Endothelial cell of umbilical vein (primary cell): ENCODE results near the gene C14orf93. TPM values are rescaled to one million over a fixed set of nuclear protein-coding genes. Genes with fewer than 3 reads are reported as not detected.

ENCODE experiments used
- BruUV-seq: library from RNA; stranded (reverse); fragments of 400-500 nt; replicated peaks from 2 replicates; lab custom pipeline; 2021; lab: Mats Ljungman, UMichigan
- CTCF ChIA-PET: fragments of 300-600, 350-600 bp; sonication (Branson Sonifier 250); formaldehyde crosslinking; loops from one replicate; lab custom pipeline; 2021; ENCODE audit warnings: antibody characterized with exemption, inconsistent platforms; lab: Charles Lee
- POLR2A ChIA-PET: fragments of 300-600, 350-600 bp; sonication (Branson Sonifier 250); formaldehyde crosslinking; loops from one replicate; lab custom pipeline; 2021; ENCODE audit warnings: antibody characterized with exemption, inconsistent platforms; lab: Charles Lee
- DNase-seq: peaks from one replicate; pipeline ENCODE4 v3.0.0-alpha.2; 2011; ENCODE audit warnings: low read depth, low spot score
- FAIRE-seq: peaks from 2 replicates; lab custom pipeline; 2011; peaks lifted over from hg19 to GRCh38; lab: Jason Lieb, UNC
- H2AFZ ChIP-seq: 2 replicates; pipeline ENCODE4 v1.6.0; 2012; ENCODE audit warnings: low read depth, low read length, control low read depth, inconsistent platforms
- H3K27ac ChIP-seq: 2 replicates; pipeline ENCODE4 v1.5.1; 2011; ENCODE audit warnings: low read depth, mild to moderate bottlenecking, control low read depth, low read length, moderate library complexity; ENCODE audit not compliant: insufficient read depth
- H3K27me3 ChIP-seq, 2 experiments: 2 replicates each; pipeline versions ENCODE4 v1.6.0 to v1.6.1; 2011; ENCODE audit warnings: low read length in 2 of 2, mixed read lengths in 1 of 2; ENCODE audit not compliant: control insufficient read depth in 2 of 2, insufficient read depth in 2 of 2
- H3K36me3 ChIP-seq, 2 experiments: 2 replicates in 1 of 2; 3 replicates in 1 of 2; pipeline ENCODE4 v1.5.1; 2011; ENCODE audit warnings: low read length in 2 of 2, mild to moderate bottlenecking in 1 of 2, moderate library complexity in 1 of 2; ENCODE audit not compliant: control insufficient read depth in 2 of 2, insufficient read depth in 2 of 2; ENCODE audit errors: extremely low read depth in 1 of 2
- H3K4me1 ChIP-seq: 3 replicates; pipeline ENCODE4 v1.5.1; 2011; ENCODE audit warnings: mild to moderate bottlenecking, low read length; ENCODE audit not compliant: control insufficient read depth, insufficient read depth; ENCODE audit errors: extremely low read depth
- H3K4me2 ChIP-seq: 2 replicates; pipeline ENCODE4 v1.6.1; 2011; ENCODE audit warnings: low read length, control low read depth, mixed read lengths; ENCODE audit not compliant: insufficient read depth
- H3K4me3 ChIP-seq, 3 experiments: fragments of 200-600 bp in 1 of 3; sonication (generic), shearing (Covaris generic) in 1 of 3; replicated peaks in 1 of 3; 2 replicates each; pipeline ENCODE4 v1.5.1; 2011 to 2016; ENCODE audit warnings: control low read depth in 3 of 3, low read length in 3 of 3, mild to moderate bottlenecking in 2 of 3, inconsistent platforms in 1 of 3, low read depth in 1 of 3, moderate library complexity in 1 of 3; ENCODE audit not compliant: insufficient read depth in 1 of 3
- H3K79me2 ChIP-seq: 2 replicates; pipeline ENCODE4 v1.6.0; 2012; ENCODE audit warnings: low read length, inconsistent platforms; ENCODE audit not compliant: control insufficient read depth, insufficient read depth
- H3K9ac ChIP-seq: replicated peaks from 2 replicates; pipeline ENCODE3; 2011; ENCODE audit warnings: low read length, control low read depth; ENCODE audit not compliant: insufficient read depth; ENCODE audit errors: extremely low read depth
- H3K9me1 ChIP-seq: replicated peaks from 3 replicates; pipeline ENCODE4 v1.6.0; 2011; ENCODE audit warnings: mild to moderate bottlenecking, low read length; ENCODE audit not compliant: control insufficient read depth, insufficient read depth; ENCODE audit errors: extremely low read depth
- H3K9me3 ChIP-seq: replicated peaks from 2 replicates; pipeline ENCODE4 v1.5.1; 2012; ENCODE audit warnings: low read length, inconsistent platforms; ENCODE audit not compliant: control insufficient read depth, insufficient read depth
- H4K20me1 ChIP-seq: replicated peaks from 2 replicates; pipeline ENCODE3; 2011; ENCODE audit warnings: mild to moderate bottlenecking, low read length; ENCODE audit not compliant: control insufficient read depth, insufficient read depth; ENCODE audit errors: extremely low read depth
- EZH2 ChIP-seq: IDR thresholded peaks from 2 replicates; pipeline ENCODE4 v1.6.1; 2012; ENCODE audit warnings: borderline replicate concordance, low read depth, mild to moderate bottlenecking, moderate library complexity, low read length, inconsistent platforms; ENCODE audit not compliant: severe bottlenecking
- FOS ChIP-seq: IDR thresholded peaks from 2 replicates; pipeline ENCODE4 v1.6.1; 2011; ENCODE audit warnings: mild to moderate bottlenecking, low read length, moderate library complexity, borderline replicate concordance; ENCODE audit not compliant: insufficient read depth
- GATA2 ChIP-seq: IDR thresholded peaks from 2 replicates; pipeline ENCODE4 v1.7.0; 2011; ENCODE audit warnings: low read depth, mild to moderate bottlenecking, moderate library complexity, mixed read lengths, low read length; ENCODE audit not compliant: insufficient read length, insufficient read depth
- JUN ChIP-seq: IDR thresholded peaks from 2 replicates; pipeline ENCODE4 v1.6.1; 2011; ENCODE audit warnings: borderline replicate concordance, low read depth; ENCODE audit not compliant: insufficient read length, insufficient read depth
- MYC ChIP-seq: IDR thresholded peaks from one replicate; pipeline ENCODE4 v1.6.1; 2011; ENCODE audit warnings: mild to moderate bottlenecking, low read depth, low read length
- POLR2A ChIP-seq: IDR thresholded peaks from 2 replicates; pipeline ENCODE4 v1.6.1; 2012; ENCODE audit warnings: low read depth, mild to moderate bottlenecking, control low read depth, low read length
- POLR2AphosphoS5 ChIP-seq: IDR thresholded peaks from 2 replicates; pipeline ENCODE4 v1.6.1; 2012; ENCODE audit warnings: low read depth, mild to moderate bottlenecking, control low read depth, low read length, moderate library complexity; ENCODE audit not compliant: insufficient read depth
- dilution Hi-C: fragments of 300-500 bp; cut with MboI; formaldehyde crosslinking; loops from one replicate; pipeline ENCODE4 v1.15.0; 2019; ENCODE audit warnings: low sequenced_read_pairs; ENCODE audit not compliant: extremely low pct_ligation_motif_present
- intact Hi-C: fragments of 100-400 bp; cut with micrococcal nuclease; formaldehyde crosslinking; loops from one replicate; pipeline ENCODE4 v1.10.0; 2022
- polyA plus RNA-seq, 4 experiments: library from polyadenylated mRNA; depleted of rRNA in 3 of 4; stranded (reverse) in 3 of 4; unstranded in 1 of 4; fragments of >200 nt; gene quantifications; 2 replicates each; pipeline versions ENCODE4 v1.2.1 to v1.2.3, GENCODE V29; 2011 to 2012; ENCODE audit warnings: missing spikeins in 1 of 4
- total RNA-seq: library from RNA; stranded (reverse); gene quantifications from 2 replicates; pipeline ENCODE4 v1.2.3, GENCODE V29; 2021
- TF ChIP-seq, protein P1 (sequence below): IDR thresholded peaks from 2 replicates; pipeline ENCODE4 v1.6.1; 2011; ENCODE audit not compliant: insufficient read depth, insufficient read length
- TF ChIP-seq, protein P2 (sequence below), 2 donors: IDR thresholded peaks; 1 replicate in 1 of 2; 2 replicates in 1 of 2; pipeline ENCODE4 v1.5.1; 2011; ENCODE audit warnings: low read length in 2 of 2, mild to moderate bottlenecking in 2 of 2, moderate library complexity in 2 of 2, control low read depth in 1 of 2, inconsistent platforms in 1 of 2, low read depth in 1 of 2; ENCODE audit not compliant: insufficient read depth in 1 of 2; ENCODE audit errors: extremely low read depth in 1 of 2

The C14orf93 gene
- total and polyA plus RNA-seq, 2 donors (not counting 3 experiments of a cell fraction or from before 2014, with no cell fraction given): 7.1 to 9.2 TPM

DNA sequence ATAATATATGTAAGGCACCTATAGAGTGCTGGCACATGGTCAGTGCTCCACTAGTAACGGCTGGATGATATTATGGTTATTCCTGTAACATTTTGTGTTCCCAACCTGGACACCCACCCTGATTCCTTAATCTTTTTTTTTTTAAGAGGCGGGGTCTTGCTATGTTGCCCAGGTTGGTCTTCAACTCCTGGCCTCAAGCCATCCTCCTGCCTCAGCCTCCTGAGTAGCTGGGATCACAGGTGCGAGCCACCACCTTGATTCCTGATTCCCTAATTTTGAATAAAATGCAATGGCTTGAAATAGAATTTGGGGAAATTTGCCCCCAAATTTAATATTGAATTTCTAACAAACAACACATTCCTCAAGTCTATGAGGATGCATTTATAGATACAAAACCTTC, 7.4 kb downstream of the C14orf93 start:
- intact Hi-C loops (no loop called here), dilution Hi-C loops (no loop called here)
- Histone ChIP-seq H4K20me1 (no peaks in the 10 kb centered on the region), H3K4me3 (no peak overlapping the region), H3K4me1 (peaks cover 17% of the 10 kb centered on the region), H3K4me2 (no peak overlapping the region), H3K9me3 (no peaks in the 10 kb centered on the region), H3K9me1 (no peaks in the 10 kb centered on the region), H3K27me3 (no peaks in the 10 kb centered on the region), H3K9ac (no peak overlapping the region), H3K27ac (no peak overlapping the region), H3K79me2 (no peaks in the 10 kb centered on the region), H2AFZ (no peak overlapping the region), H3K36me3 (no peaks in the 10 kb centered on the region)
- ChIA-PET CTCF (interaction anchor here (0.7 to 3.4 kb wide), 2 partner anchors 16 to 66 kb away, joined by 3 to 32 read pairs; no protein-coding TSS in a partner anchor), POLR2A (no interaction called here)
- FAIRE-seq (no peak), DNase-seq (no peak)
- TF ChIP-seq POLR2A: no peak
- TF ChIP-seq JUN: no peak
- TF ChIP-seq, protein P1, sequence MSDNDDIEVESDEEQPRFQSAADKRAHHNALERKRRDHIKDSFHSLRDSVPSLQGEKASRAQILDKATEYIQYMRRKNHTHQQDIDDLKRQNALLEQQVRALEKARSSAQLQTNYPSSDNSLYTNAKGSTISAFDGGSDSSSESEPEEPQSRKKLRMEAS: no peak
- TF ChIP-seq EZH2: no peak
- no peak for TF ChIP-seq POLR2AphosphoS5
- TF ChIP-seq, protein P2, sequence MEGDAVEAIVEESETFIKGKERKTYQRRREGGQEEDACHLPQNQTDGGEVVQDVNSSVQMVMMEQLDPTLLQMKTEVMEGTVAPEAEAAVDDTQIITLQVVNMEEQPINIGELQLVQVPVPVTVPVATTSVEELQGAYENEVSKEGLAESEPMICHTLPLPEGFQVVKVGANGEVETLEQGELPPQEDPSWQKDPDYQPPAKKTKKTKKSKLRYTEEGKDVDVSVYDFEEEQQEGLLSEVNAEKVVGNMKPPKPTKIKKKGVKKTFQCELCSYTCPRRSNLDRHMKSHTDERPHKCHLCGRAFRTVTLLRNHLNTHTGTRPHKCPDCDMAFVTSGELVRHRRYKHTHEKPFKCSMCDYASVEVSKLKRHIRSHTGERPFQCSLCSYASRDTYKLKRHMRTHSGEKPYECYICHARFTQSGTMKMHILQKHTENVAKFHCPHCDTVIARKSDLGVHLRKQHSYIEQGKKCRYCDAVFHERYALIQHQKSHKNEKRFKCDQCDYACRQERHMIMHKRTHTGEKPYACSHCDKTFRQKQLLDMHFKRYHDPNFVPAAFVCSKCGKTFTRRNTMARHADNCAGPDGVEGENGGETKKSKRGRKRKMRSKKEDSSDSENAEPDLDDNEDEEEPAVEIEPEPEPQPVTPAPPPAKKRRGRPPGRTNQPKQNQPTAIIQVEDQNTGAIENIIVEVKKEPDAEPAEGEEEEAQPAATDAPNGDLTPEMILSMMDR (IDR thresholded peaks at IDR 0.05; ENCODE audit: extremely low read depth in 1 of 2, insufficient read depth in 1 of 2, low read depth in 1 of 2, low read length in 2 of 2): no peak
- TF ChIP-seq MYC: no peak
- TF ChIP-seq GATA2: no peak
- TF ChIP-seq FOS: no peak
- BruUV-seq: no TSS peak
